ENCODE measurements around the gene LRP11. TPM values are rescaled to one million over a fixed set of nuclear protein-coding genes. Genes with fewer than 3 reads are reported as not detected.
"Not testable (repeated sequence)": the region's sequence is repeated elsewhere in the genome, so short reads cannot be mapped to it uniquely, and the experiment has no call there.

LRP11 gene
- total and polyA plus RNA-seq, 2 experiments from 2014 or later = 50.3 to 108 TPM

DNA sequence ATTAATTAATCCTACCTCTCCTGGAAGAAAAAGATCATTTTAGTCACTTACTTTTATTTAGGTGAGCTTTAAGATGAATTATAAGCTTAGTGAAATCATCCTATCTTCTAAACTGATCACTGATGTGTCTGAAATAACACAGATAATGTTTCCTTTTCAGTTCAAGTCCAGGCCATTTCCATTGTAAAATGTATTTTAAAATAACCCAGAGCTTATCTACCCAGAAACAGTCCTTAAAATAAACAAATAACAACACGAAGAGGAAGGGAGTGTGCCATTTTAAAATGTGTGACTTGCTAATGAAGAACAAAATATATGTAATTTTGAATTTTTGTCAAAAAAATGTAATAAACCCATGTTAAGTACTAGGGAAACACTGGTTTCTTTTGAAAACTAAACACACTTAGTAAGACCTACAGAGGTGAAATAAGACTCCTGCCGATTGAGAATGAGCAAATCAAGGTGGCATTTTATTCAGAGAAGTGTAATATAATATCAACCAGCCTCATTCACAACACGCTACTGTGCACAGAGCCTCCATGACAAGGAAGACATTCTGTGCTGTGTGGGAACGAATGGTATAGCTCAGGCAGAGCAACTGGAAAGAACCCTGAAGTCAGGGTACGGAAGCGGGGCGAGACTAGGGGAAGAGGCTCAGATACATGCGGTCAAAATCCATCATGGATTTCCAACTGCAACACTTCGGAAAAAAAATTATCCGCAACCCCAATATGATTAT is 7.7 kb downstream of the LRP11 start:
- WGBS, 2 experiments (ENCODE audit: low coverage in 1 of 2, low lambda C conversion rate in 2 of 2, missing lambda C conversion rate in 2 of 2) = 80 to 83% methylated on average over 10 of the region's 10 CpGs
- peak overlapping the region; percentile 76 for H3K9ac ChIP-seq

GRCh38 chr6:149855741-149856140 is 8.4 kb downstream of the LRP11 start:
- Histone ChIP-seq H3K4me3 (peak overlapping the region; percentile 64), H3F3A (ENCODE audit: insufficient read depth) (peaks cover 70% of the 10 kb centered on the region), H3K27ac (peak overlapping the region; percentile 94), H3K4me1 (ENCODE audit: insufficient read depth) (peaks cover 76% of the 10 kb centered on the region), H3K9me2 (ENCODE audit: insufficient read depth) (no peaks in the 10 kb centered on the region), H3K9me3 (ENCODE audit: low read depth) (no peaks in the 10 kb centered on the region), H3K4me2 (ENCODE audit: unreplicated experiment) (peak overlapping the region; percentile 86), H4K20me1 (ENCODE audit: insufficient read depth) (no peaks in the 10 kb centered on the region), H3K79me2 (ENCODE audit: insufficient read depth) (peaks cover 78% of the 10 kb centered on the region), H3K36me3 (ENCODE audit: low read depth) (0 out of 2 replicates have a peak, but pooled peaks cover 4% of the 10 kb centered on the region), H3K9ac (peak overlapping the region; percentile 76), H3K27me3 (replicated peaks; ENCODE audit: insufficient read depth) (no peaks in the 10 kb centered on the region), H2AFZ (peak overlapping the region; percentile 25; the same call in 1 of the 2 replicates)
- DNase-seq = no peak
- in situ Hi-C loops (cut with MboI) = no loop called here
- 52 to 62% methylated on average over 2 of the region's 2 CpGs for WGBS, 2 experiments (ENCODE audit: low coverage in 1 of 2, low lambda C conversion rate in 2 of 2, missing lambda C conversion rate in 2 of 2)
- TF ChIP-seq EZH2phosphoT487 (IDR thresholded peaks at IDR 0.05; ENCODE audit: insufficient read depth, low read depth) (no peak), EZH2 (IDR thresholded peaks at IDR 0.05; ENCODE audit: insufficient read depth, poor library complexity, severe bottlenecking) (no peak)

More for the DNA sequence above, 7.7 kb downstream of the LRP11 start:
- peak overlapping the region; percentile 86 for H3K4me2 ChIP-seq (ENCODE audit: unreplicated experiment)
- H3K4me3 ChIP-seq = peak overlapping the region; percentile 64
- H3K4me1 ChIP-seq (ENCODE audit: insufficient read depth) = peaks cover 75% of the 10 kb centered on the region
- no peaks in the 10 kb centered on the region for H3K27me3 ChIP-seq (replicated peaks; ENCODE audit: insufficient read depth)
- H3K36me3 ChIP-seq (ENCODE audit: low read depth) = 0 out of 2 replicates have a peak, but pooled peaks cover 4% of the 10 kb centered on the region
- H3K9me2 ChIP-seq (ENCODE audit: insufficient read depth) = no peaks in the 10 kb centered on the region
- in situ Hi-C loops (cut with MboI) = no loop called here
- H3K9me3 ChIP-seq (ENCODE audit: low read depth) = no peaks in the 10 kb centered on the region
- peak overlapping the region; percentile 94 for H3K27ac ChIP-seq
- no peak overlapping the region for H2AFZ ChIP-seq
- H3F3A ChIP-seq (ENCODE audit: insufficient read depth) = peaks cover 63% of the 10 kb centered on the region
- peaks cover 80% of the 10 kb centered on the region for H3K79me2 ChIP-seq (ENCODE audit: insufficient read depth)
- peak; percentile 5 for DNase-seq
- no peaks in the 10 kb centered on the region for H4K20me1 ChIP-seq (ENCODE audit: insufficient read depth)
- TF ChIP-seq EZH2 (IDR thresholded peaks at IDR 0.05; ENCODE audit: insufficient read depth, poor library complexity, severe bottlenecking) (no peak), EZH2phosphoT487 (IDR thresholded peaks at IDR 0.05; ENCODE audit: insufficient read depth, low read depth) (no peak)

DNA sequence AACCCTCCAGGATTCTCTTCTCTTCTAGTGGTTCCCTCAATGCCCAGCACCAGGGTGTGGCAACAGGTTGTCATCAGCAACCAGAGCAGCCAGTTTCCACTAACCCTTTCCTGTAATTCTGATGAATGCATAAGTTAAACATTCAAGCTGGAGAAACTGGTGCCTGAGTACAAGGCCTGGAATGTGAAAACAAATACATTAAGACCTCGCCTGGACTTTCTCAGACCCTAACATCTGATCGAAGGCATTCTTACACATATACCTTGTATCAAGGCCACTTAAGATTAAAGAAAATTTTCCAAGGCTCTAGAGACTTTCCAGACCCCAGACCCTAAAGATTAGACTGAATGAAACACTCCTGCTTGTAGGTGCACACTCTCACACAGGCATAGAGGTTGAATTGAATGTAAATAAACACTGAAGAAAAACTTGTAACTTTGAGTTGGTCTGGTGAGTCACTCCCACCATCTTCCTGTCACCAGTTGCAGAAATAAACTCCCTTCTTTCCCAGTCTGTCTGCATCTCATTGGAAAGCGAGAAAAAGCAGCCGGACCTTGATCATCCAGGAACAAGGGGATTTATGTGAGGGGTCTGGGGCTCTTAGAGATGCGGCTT is 9.0 kb downstream of the LRP11 start:
- DNase-seq = peak; percentile 92
- Histone ChIP-seq H4K20me1 (ENCODE audit: insufficient read depth) (no peaks in the 10 kb centered on the region), H3K4me1 (ENCODE audit: insufficient read depth) (peaks cover 77% of the 10 kb centered on the region), H3F3A (ENCODE audit: insufficient read depth) (peaks cover 71% of the 10 kb centered on the region), H3K9me2 (ENCODE audit: insufficient read depth) (no peaks in the 10 kb centered on the region), H3K27me3 (replicated peaks; ENCODE audit: insufficient read depth) (no peaks in the 10 kb centered on the region), H3K27ac (peak overlapping the region; percentile 94), H3K4me3 (peak overlapping the region; percentile 64), H3K9ac (peak overlapping the region; percentile 76), H3K9me3 (ENCODE audit: low read depth) (no peaks in the 10 kb centered on the region), H3K4me2 (ENCODE audit: unreplicated experiment) (peak overlapping the region; percentile 86), H3K36me3 (ENCODE audit: low read depth) (0 out of 2 replicates have a peak, but pooled peaks cover 4% of the 10 kb centered on the region), H2AFZ (peak overlapping the region; percentile 25; the same call in 1 of the 2 replicates), H3K79me2 (ENCODE audit: insufficient read depth) (peaks cover 78% of the 10 kb centered on the region)
- 6 to 9% methylated on average over 5 of the region's 5 CpGs for WGBS, 2 experiments (ENCODE audit: low coverage in 1 of 2, low lambda C conversion rate in 2 of 2, missing lambda C conversion rate in 2 of 2)
- in situ Hi-C loops (cut with MboI) = no loop called here
- no peak for TF ChIP-seq EZH2phosphoT487 (IDR thresholded peaks at IDR 0.05; ENCODE audit: insufficient read depth, low read depth)
- TF ChIP-seq EZH2 (IDR thresholded peaks at IDR 0.05; ENCODE audit: insufficient read depth, poor library complexity, severe bottlenecking) = no peak

DNA sequence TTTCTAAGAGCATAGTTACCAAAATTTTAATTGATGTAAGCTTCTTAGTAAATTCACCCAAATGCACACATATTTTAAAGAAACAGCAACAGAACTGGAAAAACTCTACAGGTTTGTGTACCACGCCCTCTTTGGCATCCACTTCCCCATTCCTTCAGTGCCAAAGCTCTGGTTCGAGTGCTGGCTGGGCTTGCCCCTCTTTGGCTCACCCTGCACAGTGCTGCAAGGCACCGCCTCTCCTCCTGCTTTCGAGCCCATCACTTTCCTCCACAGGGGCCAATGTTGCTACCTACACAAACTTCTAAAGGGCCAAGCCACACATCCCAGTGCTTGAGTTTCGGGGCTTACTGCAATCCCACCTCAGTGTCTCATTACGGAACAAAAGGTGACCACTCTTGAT is 9.6 kb downstream of the LRP11 start:
- Histone ChIP-seq H2AFZ (0 out of 2 replicates have a peak overlapping the region, but pooled peaks have one; percentile 25), H3K79me2 (ENCODE audit: insufficient read depth) (peaks cover 77% of the 10 kb centered on the region), H3K36me3 (ENCODE audit: low read depth) (0 out of 2 replicates have a peak, but pooled peaks cover 4% of the 10 kb centered on the region), H3K4me2 (ENCODE audit: unreplicated experiment) (peak overlapping the region; percentile 86), H3K9ac (peak overlapping the region; percentile 76), H3K9me2 (ENCODE audit: insufficient read depth) (no peaks in the 10 kb centered on the region), H3K4me1 (ENCODE audit: insufficient read depth) (peaks cover 73% of the 10 kb centered on the region), H3K27ac (peak overlapping the region; percentile 94), H3K4me3 (peak overlapping the region; percentile 64), H4K20me1 (ENCODE audit: insufficient read depth) (no peaks in the 10 kb centered on the region), H3K9me3 (ENCODE audit: low read depth) (no peaks in the 10 kb centered on the region), H3F3A (ENCODE audit: insufficient read depth) (peaks cover 69% of the 10 kb centered on the region), H3K27me3 (replicated peaks; ENCODE audit: insufficient read depth) (no peaks in the 10 kb centered on the region)
- 55 to 56% methylated on average over 6 of the region's 6 CpGs for WGBS, 2 experiments (ENCODE audit: low coverage in 1 of 2, low lambda C conversion rate in 2 of 2, missing lambda C conversion rate in 2 of 2)
- in situ Hi-C loops (cut with MboI) = no loop called here
- TF ChIP-seq EZH2phosphoT487 (IDR thresholded peaks at IDR 0.05; ENCODE audit: insufficient read depth, low read depth) = no peak
- TF ChIP-seq EZH2 (IDR thresholded peaks at IDR 0.05; ENCODE audit: insufficient read depth, poor library complexity, severe bottlenecking) = no peak
- DNase-seq = peak; percentile 52

GRCh38 chr6:149854017-149854416 is 10.1 kb downstream of the LRP11 start:
- H3K36me3 ChIP-seq (ENCODE audit: low read depth); H3K9me3 ChIP-seq (ENCODE audit: low read depth); H3K4me3 ChIP-seq; H4K20me1 ChIP-seq (ENCODE audit: insufficient read depth); in situ Hi-C loops (cut with MboI); H3K9me2 ChIP-seq (ENCODE audit: insufficient read depth); H2AFZ ChIP-seq; DNase-seq; H3K27me3 ChIP-seq (replicated peaks; ENCODE audit: insufficient read depth): not testable (repeated sequence)
- H3F3A ChIP-seq (ENCODE audit: insufficient read depth) = peaks cover 68% of the 10 kb centered on the region
- H3K4me2 ChIP-seq (ENCODE audit: unreplicated experiment) = peak overlapping the region; percentile 86
- WGBS, 2 experiments (ENCODE audit: low coverage in 1 of 2, low lambda C conversion rate in 2 of 2, missing lambda C conversion rate in 2 of 2) = 96 to 98% methylated on average over 4 of the region's 4 CpGs
- H3K4me1 ChIP-seq (ENCODE audit: insufficient read depth) = peaks cover 69% of the 10 kb centered on the region
- H3K9ac ChIP-seq = peak overlapping the region; percentile 76
- peaks cover 79% of the 10 kb centered on the region for H3K79me2 ChIP-seq (ENCODE audit: insufficient read depth)
- peak overlapping the region; percentile 94 for H3K27ac ChIP-seq

All from GM23248 (cell line).